ENCODE data around the gene EPB41L2. TPM values are rescaled to one million over a fixed set of nuclear protein-coding genes. Genes with fewer than 3 reads are reported as not detected.

EPB41L2 gene
- total RNA-seq, 1 donor from 2014 or later, result 314 TPM

DNA sequence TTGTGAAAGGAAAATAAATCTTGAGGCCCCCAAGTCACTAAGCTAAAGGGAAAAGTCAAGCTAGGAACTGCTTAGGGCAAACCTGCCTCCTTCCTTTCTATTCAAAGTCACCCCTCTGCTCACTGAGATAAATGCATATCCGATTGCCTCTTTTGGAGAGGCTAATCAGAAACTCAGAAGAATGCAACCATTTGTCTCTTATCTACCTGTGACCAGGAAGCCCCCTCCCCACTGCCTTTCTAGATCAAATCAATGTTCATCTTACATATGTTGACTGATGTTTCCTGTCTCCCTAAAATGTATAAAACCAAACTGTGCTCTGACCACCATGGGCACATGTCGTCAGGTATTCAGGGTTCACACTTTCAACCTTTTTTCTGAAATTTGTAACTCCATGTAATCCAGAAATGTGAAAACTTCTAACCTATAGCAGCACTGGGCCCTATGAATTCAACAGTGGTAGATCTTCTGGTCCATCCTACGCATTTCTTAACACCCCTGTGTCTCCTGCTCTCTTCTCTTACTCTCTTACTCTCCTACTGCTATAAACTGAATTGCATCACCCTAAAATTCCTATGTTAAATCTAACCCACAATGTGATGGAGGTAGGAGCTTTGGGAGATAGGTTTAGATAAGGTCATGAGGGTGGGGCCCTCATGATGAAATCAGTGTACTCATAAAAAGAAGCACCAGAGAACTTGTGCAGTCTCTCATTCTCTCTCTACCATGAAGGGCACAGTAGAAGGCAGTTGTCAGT lies 89.3 kb downstream of the EPB41L2 start:
- no peak for DNase-seq (ENCODE audit: low spot score)
- no peak for TF ChIP-seq CTCF (IDR thresholded peaks at IDR 0.05; ENCODE audit: unreplicated experiment)
- Mint-ChIP-seq H3K9me3 (ENCODE audit: unreplicated experiment) (no peaks in the 10 kb centered on the region), H3K4me1 (ENCODE audit: unreplicated experiment) (peaks cover 58% of the 10 kb centered on the region), H3K36me3 (ENCODE audit: low read depth, unreplicated experiment) (no peaks in the 10 kb centered on the region), H3K4me3 (ENCODE audit: unreplicated experiment) (no peak overlapping the region), H3K27me3 (ENCODE audit: unreplicated experiment) (peaks cover 2% of the 10 kb centered on the region), H3K27ac (ENCODE audit: unreplicated experiment) (peak overlapping the region; percentile 58)

DNA sequence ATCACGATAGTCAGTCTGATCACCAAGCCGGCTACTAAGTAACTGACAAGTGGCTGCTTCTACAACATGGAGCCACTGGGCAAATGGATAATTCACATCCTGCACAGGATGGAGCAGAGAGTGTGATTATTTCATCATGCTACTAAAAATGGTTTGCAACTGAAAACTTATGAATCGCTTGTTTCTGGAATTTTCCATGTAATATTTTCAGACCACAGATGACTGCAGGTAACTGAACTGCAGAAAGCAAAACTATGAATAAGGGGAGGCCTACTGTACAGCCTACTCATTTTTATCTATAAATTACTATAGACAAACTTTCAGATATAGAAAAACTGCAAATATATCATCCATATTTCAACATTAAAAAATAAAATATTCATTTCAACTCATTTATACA lies 91.5 kb downstream of the EPB41L2 start:
- Mint-ChIP-seq H3K27me3 (ENCODE audit: unreplicated experiment) (peaks cover 2% of the 10 kb centered on the region), H3K4me3 (ENCODE audit: unreplicated experiment) (no peak overlapping the region), H3K4me1 (ENCODE audit: unreplicated experiment) (peaks cover 58% of the 10 kb centered on the region), H3K9me3 (ENCODE audit: unreplicated experiment) (no peaks in the 10 kb centered on the region), H3K36me3 (ENCODE audit: low read depth, unreplicated experiment) (no peaks in the 10 kb centered on the region), H3K27ac (ENCODE audit: unreplicated experiment) (no peak overlapping the region)
- no peak for TF ChIP-seq CTCF (IDR thresholded peaks at IDR 0.05; ENCODE audit: unreplicated experiment)
- no peak for DNase-seq (ENCODE audit: low spot score)

GRCh38 chr6:130970839-130971410 lies 92.1 kb downstream of the EPB41L2 start:
- H3K4me3 Mint-ChIP-seq (ENCODE audit: unreplicated experiment), result no peak overlapping the region
- H3K4me1 Mint-ChIP-seq (ENCODE audit: unreplicated experiment), result peaks cover 58% of the 10 kb centered on the region
- DNase-seq (ENCODE audit: low spot score), result no peak
- no peak overlapping the region for H3K27ac Mint-ChIP-seq (ENCODE audit: unreplicated experiment)
- no peaks in the 10 kb centered on the region for H3K36me3 Mint-ChIP-seq (ENCODE audit: low read depth, unreplicated experiment)
- TF ChIP-seq CTCF (IDR thresholded peaks at IDR 0.05; ENCODE audit: unreplicated experiment), result no peak
- peaks cover 2% of the 10 kb centered on the region for H3K27me3 Mint-ChIP-seq (ENCODE audit: unreplicated experiment)
- H3K9me3 Mint-ChIP-seq (ENCODE audit: unreplicated experiment), result no peaks in the 10 kb centered on the region

DNA sequence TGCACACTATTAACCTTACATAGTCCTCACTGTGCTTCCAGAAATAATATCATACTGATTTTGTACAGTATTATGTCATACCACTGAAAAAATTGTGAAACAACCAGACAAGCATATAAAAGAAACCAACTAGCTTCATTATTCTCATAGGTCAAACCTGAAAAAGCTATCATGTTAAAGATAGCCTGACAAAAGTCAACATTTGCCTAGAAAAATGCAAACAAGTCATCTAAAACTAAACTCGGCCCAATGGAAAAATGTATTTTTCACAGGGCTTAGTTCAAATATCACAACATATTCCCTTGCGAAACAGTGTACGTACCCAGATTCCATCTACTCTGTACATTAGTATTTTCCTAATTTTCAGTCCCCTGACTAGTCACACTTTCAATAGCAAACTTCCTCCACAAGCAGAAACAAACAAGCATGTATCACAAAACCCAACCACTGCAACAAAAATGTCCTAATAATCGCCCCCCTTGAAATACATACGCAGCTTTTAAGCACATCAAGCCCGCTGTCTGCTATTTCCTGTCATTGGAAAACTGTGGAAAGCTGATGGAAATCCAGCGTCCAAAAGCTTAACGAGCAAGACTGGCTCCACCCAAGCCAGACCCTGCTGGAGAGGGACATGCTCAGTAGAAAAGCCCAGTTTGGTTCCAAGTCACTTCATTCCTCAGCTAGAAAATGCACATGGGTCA lies 93.1 kb downstream of the EPB41L2 start:
- no peak overlapping the region for H3K27ac Mint-ChIP-seq (ENCODE audit: unreplicated experiment)
- peaks cover 61% of the 10 kb centered on the region for H3K4me1 Mint-ChIP-seq (ENCODE audit: unreplicated experiment)
- H3K36me3 Mint-ChIP-seq (ENCODE audit: low read depth, unreplicated experiment), result no peaks in the 10 kb centered on the region

More for the DNA sequence above, 93.1 kb downstream of the EPB41L2 start:
- no peak for TF ChIP-seq CTCF (IDR thresholded peaks at IDR 0.05; ENCODE audit: unreplicated experiment)
- DNase-seq (ENCODE audit: low spot score), result no peak
- no peak overlapping the region for H3K4me3 Mint-ChIP-seq (ENCODE audit: unreplicated experiment)
- peaks cover 2% of the 10 kb centered on the region for H3K27me3 Mint-ChIP-seq (ENCODE audit: unreplicated experiment)
- no peaks in the 10 kb centered on the region for H3K9me3 Mint-ChIP-seq (ENCODE audit: unreplicated experiment)

Measured in endothelial cell (in vitro differentiated cells).